ENCODE data around the gene MMP2.

DNA sequence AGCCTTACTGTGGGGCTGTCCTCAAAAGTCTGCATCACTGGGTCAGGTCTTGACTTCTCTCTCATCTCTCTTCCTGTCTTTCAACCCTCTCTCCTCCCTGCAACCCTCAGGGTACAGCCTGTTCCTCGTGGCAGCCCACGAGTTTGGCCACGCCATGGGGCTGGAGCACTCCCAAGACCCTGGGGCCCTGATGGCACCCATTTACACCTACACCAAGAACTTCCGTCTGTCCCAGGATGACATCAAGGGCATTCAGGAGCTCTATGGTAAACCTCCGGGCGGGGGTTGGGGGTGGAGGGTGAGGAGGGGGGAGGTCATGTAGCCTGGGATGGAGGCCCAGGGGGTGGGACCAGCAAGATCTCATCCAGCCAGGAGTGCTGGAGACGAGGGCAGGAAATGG is 12.7 kb downstream of the MMP2 start:
- no peak for TF ChIP-seq CTCF (IDR thresholded peaks at IDR 0.05)
- TF ChIP-seq POLR2A (IDR thresholded peaks at IDR 0.05) = no peak

Data from Peyer's patch (tissue), 4 donors.